ENCODE data around the gene DAPK2. TPM values are rescaled to one million over a fixed set of nuclear protein-coding genes. Genes with fewer than 3 reads are reported as not detected.

Gene DAPK2
- total and polyA plus RNA-seq, 2 donors (not counting 1 experiment from before 2014, with no cell fraction given), result 14.4 to 21.4 TPM

DNA sequence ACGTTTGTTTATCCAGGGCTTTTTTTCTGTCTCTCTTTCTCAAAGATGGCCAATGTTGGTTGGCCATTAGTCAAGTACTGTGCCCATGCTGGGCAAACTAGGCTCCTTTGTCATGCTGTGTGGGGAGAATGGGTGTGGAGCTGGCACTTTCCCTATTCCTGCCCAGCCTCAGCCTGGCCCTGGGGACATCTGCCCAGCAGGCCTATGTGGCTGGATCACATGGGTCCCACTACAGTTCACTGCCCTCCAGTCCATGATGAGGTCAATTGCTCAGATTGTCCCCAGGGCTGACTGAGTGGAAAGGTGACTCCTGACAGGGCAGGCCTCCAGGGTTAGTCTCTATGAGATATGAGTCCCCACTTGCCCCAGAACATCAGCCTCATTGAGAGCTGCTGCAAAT is 158.1 kb downstream of the DAPK2 start:
- Histone ChIP-seq H3K4me3 (replicated peaks in 1 of 4; ENCODE audit: control extremely low read depth in 1 of 4, insufficient read depth in 1 of 4, low read depth in 3 of 4, low read length in 4 of 4) (no peak overlapping the region), H2AFZ (ENCODE audit: low read length) (no peak overlapping the region), H3K27me3 (ENCODE audit: control insufficient read depth, insufficient read depth, low read length) (no peaks in the 10 kb centered on the region), H3K79me2 (ENCODE audit: control insufficient read depth, insufficient read depth, low read length) (no peaks in the 10 kb centered on the region), H3K4me1 (ENCODE audit: control insufficient read depth, extremely low read depth, insufficient read depth, low read length) (no peaks in the 10 kb centered on the region), H4K20me1 (ENCODE audit: control insufficient read depth, extremely low read depth, insufficient read depth, low read length) (no peaks in the 10 kb centered on the region), H3K27ac (ENCODE audit: insufficient read depth, low read length) (no peak overlapping the region), H3K9ac (ENCODE audit: insufficient read depth, low read length) (no peak overlapping the region), H3K36me3 (ENCODE audit: control insufficient read depth, insufficient read depth, low read length) (no peaks in the 10 kb centered on the region), H3K4me2 (ENCODE audit: extremely low read depth, insufficient read depth, low read length) (no peak overlapping the region), H3K9me3 (ENCODE audit: control insufficient read depth, insufficient read depth, low read depth, low read length) (no peaks in the 10 kb centered on the region)
- DNase-seq (ENCODE audit: low read depth in 2 of 2), result no peak
- no peak for TF ChIP-seq EZH2 (IDR thresholded peaks at IDR 0.05; ENCODE audit: low read length, missing control alignments)
- TF ChIP-seq, protein P1, sequence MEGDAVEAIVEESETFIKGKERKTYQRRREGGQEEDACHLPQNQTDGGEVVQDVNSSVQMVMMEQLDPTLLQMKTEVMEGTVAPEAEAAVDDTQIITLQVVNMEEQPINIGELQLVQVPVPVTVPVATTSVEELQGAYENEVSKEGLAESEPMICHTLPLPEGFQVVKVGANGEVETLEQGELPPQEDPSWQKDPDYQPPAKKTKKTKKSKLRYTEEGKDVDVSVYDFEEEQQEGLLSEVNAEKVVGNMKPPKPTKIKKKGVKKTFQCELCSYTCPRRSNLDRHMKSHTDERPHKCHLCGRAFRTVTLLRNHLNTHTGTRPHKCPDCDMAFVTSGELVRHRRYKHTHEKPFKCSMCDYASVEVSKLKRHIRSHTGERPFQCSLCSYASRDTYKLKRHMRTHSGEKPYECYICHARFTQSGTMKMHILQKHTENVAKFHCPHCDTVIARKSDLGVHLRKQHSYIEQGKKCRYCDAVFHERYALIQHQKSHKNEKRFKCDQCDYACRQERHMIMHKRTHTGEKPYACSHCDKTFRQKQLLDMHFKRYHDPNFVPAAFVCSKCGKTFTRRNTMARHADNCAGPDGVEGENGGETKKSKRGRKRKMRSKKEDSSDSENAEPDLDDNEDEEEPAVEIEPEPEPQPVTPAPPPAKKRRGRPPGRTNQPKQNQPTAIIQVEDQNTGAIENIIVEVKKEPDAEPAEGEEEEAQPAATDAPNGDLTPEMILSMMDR (conservative IDR thresholded peaks at IDR 0.05 in 1 of 2, IDR thresholded peaks at IDR 0.05 in 1 of 2; ENCODE audit: low read depth in 1 of 2, low read length in 2 of 2), result no peak

- Histone ChIP-seq H3K27me3 (ENCODE audit: control insufficient read depth, insufficient read depth, low read length) (no peaks in the 10 kb centered on the region), H3K79me2 (ENCODE audit: control insufficient read depth, insufficient read depth, low read length) (no peaks in the 10 kb centered on the region), H3K9me3 (ENCODE audit: control insufficient read depth, insufficient read depth, low read depth, low read length) (no peaks in the 10 kb centered on the region), H4K20me1 (ENCODE audit: control insufficient read depth, extremely low read depth, insufficient read depth, low read length) (no peaks in the 10 kb centered on the region), H2AFZ (ENCODE audit: low read length) (no peak overlapping the region), H3K4me2 (ENCODE audit: extremely low read depth, insufficient read depth, low read length) (no peak overlapping the region), H3K4me3 (replicated peaks in 1 of 4; ENCODE audit: control extremely low read depth in 1 of 4, insufficient read depth in 1 of 4, low read depth in 3 of 4, low read length in 4 of 4) (no peak overlapping the region), H3K36me3 (ENCODE audit: control insufficient read depth, insufficient read depth, low read length) (no peaks in the 10 kb centered on the region), H3K4me1 (ENCODE audit: control insufficient read depth, extremely low read depth, insufficient read depth, low read length) (no peaks in the 10 kb centered on the region), H3K27ac (ENCODE audit: insufficient read depth, low read length) (no peak overlapping the region), H3K9ac (ENCODE audit: insufficient read depth, low read length) (no peak overlapping the region)
- no peak for TF ChIP-seq EZH2 (IDR thresholded peaks at IDR 0.05; ENCODE audit: low read length, missing control alignments)
- TF ChIP-seq, protein P1 (conservative IDR thresholded peaks at IDR 0.05 in 1 of 2, IDR thresholded peaks at IDR 0.05 in 1 of 2; ENCODE audit: low read depth in 1 of 2, low read length in 2 of 2), result no peak
- DNase-seq (ENCODE audit: low read depth in 2 of 2), result no peak
Observed at GRCh38 chr15:63887630-63888029, 158.7 kb downstream of the DAPK2 start.

GRCh38 chr15:63884953-63885352 is 161.3 kb downstream of the DAPK2 start:
- H3K9me3 ChIP-seq (ENCODE audit: control insufficient read depth, insufficient read depth, low read depth, low read length), result no peaks in the 10 kb centered on the region
- no peaks in the 10 kb centered on the region for H3K79me2 ChIP-seq (ENCODE audit: control insufficient read depth, insufficient read depth, low read length)
- H3K4me1 ChIP-seq (ENCODE audit: control insufficient read depth, extremely low read depth, insufficient read depth, low read length), result no peaks in the 10 kb centered on the region
- H3K36me3 ChIP-seq (ENCODE audit: control insufficient read depth, insufficient read depth, low read length), result no peaks in the 10 kb centered on the region
- no peak for TF ChIP-seq EZH2 (IDR thresholded peaks at IDR 0.05; ENCODE audit: low read length, missing control alignments)
- TF ChIP-seq, protein P1 (conservative IDR thresholded peaks at IDR 0.05 in 1 of 2, IDR thresholded peaks at IDR 0.05 in 1 of 2; ENCODE audit: low read depth in 1 of 2, low read length in 2 of 2), result no peak
- H4K20me1 ChIP-seq (ENCODE audit: control insufficient read depth, extremely low read depth, insufficient read depth, low read length), result no peaks in the 10 kb centered on the region
- no peak overlapping the region for H3K27ac ChIP-seq (ENCODE audit: insufficient read depth, low read length)
- no peak overlapping the region for H3K9ac ChIP-seq (ENCODE audit: insufficient read depth, low read length)
- no peaks in the 10 kb centered on the region for H3K27me3 ChIP-seq (ENCODE audit: control insufficient read depth, insufficient read depth, low read length)
- no peak overlapping the region for H3K4me3 ChIP-seq (replicated peaks in 1 of 4; ENCODE audit: control extremely low read depth in 1 of 4, insufficient read depth in 1 of 4, low read depth in 3 of 4, low read length in 4 of 4)
- no peak overlapping the region for H2AFZ ChIP-seq (ENCODE audit: low read length)
- DNase-seq (ENCODE audit: low read depth in 2 of 2), result no peak
- no peak overlapping the region for H3K4me2 ChIP-seq (ENCODE audit: extremely low read depth, insufficient read depth, low read length)

Measured in fibroblast of lung (primary cell).